ENCODE data around the gene ATF6. TPM values are rescaled to one million over a fixed set of nuclear protein-coding genes. Genes with fewer than 3 reads are reported as not detected.

ATF6 gene
- total RNA-seq, 1 experiment from 2014 or later, result 10.6 TPM

DNA sequence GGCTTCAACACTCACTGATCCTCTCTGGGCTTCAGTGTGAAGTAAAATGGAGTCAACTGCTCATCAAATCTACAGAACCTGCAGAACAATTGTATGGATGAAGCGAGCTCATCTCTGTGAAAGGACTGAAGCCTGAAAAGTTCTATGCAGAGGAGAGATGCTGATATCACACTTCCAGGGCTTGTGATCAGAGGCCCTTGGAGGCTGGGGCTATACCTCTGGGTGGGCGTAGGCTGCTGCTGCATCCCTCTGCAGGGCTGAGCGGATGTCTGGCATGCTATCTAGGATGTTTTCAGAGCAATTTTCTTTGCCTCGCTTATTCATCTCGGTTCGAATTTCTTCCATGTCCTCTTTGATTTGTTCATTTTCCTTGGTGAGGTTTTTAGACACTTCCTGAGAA lies 240.0 kb downstream of the ATF6 start (continued):
- TF ChIP-seq, protein P1, sequence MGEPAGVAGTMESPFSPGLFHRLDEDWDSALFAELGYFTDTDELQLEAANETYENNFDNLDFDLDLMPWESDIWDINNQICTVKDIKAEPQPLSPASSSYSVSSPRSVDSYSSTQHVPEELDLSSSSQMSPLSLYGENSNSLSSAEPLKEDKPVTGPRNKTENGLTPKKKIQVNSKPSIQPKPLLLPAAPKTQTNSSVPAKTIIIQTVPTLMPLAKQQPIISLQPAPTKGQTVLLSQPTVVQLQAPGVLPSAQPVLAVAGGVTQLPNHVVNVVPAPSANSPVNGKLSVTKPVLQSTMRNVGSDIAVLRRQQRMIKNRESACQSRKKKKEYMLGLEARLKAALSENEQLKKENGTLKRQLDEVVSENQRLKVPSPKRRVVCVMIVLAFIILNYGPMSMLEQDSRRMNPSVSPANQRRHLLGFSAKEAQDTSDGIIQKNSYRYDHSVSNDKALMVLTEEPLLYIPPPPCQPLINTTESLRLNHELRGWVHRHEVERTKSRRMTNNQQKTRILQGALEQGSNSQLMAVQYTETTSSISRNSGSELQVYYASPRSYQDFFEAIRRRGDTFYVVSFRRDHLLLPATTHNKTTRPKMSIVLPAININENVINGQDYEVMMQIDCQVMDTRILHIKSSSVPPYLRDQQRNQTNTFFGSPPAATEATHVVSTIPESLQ (CRISPR knock-in tag; IDR thresholded peaks at IDR 0.05), result no peak
- TF ChIP-seq, protein P2, sequence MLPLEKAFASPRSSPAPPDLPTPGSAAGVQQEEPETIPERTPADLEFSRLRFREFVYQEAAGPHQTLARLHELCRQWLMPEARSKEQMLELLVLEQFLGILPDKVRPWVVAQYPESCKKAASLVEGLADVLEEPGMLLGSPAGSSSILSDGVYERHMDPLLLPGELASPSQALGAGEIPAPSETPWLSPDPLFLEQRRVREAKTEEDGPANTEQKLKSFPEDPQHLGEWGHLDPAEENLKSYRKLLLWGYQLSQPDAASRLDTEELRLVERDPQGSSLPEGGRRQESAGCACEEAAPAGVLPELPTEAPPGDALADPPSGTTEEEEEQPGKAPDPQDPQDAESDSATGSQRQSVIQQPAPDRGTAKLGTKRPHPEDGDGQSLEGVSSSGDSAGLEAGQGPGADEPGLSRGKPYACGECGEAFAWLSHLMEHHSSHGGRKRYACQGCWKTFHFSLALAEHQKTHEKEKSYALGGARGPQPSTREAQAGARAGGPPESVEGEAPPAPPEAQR (CRISPR knock-in tag; IDR thresholded peaks at IDR 0.05), result no peak
- TF ChIP-seq OVOL2 (CRISPR knock-in tag; IDR thresholded peaks at IDR 0.05; ENCODE audit: borderline replicate concordance), result no peak
- TF ChIP-seq, protein P3, sequence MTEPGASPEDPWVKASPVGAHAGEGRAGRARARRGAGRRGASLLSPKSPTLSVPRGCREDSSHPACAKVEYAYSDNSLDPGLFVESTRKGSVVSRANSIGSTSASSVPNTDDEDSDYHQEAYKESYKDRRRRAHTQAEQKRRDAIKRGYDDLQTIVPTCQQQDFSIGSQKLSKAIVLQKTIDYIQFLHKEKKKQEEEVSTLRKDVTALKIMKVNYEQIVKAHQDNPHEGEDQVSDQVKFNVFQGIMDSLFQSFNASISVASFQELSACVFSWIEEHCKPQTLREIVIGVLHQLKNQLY (CRISPR knock-in tag; IDR thresholded peaks at IDR 0.05), result no peak
- no peak for TF ChIP-seq CREM (CRISPR knock-in tag; IDR thresholded peaks at IDR 0.05)
- no peak for TF ChIP-seq SOX15 (CRISPR knock-in tag; IDR thresholded peaks at IDR 0.05)

DNA sequence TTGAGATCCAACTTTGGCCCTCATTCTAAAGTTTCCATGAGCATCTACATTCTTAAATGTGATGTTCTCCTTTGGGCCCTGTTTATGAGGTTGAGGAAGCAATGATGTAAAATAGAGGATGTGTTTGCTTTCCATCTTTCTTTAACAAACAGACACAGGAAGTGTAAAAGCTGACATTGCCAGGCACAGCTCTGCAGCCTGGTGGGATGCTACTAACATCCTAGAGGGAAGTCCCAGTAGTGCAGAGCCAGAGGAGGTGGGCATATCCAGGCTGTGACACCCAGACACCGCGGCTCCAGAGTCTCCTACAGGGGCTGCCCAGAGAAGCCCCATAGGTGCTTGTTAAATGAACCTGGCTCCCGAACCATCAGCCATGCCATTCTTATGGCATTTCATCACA lies 241.3 kb downstream of the ATF6 start:
- Mint-ChIP-seq H3K9me3 (no peaks in the 10 kb centered on the region), H3K4me3 (no peak overlapping the region), H3K4me1 (peaks cover 24% of the 10 kb centered on the region), H3K27me3 (ENCODE audit: low read depth) (no peaks in the 10 kb centered on the region), H3K36me3 (no peaks in the 10 kb centered on the region), H3K27ac (no peak overlapping the region)
- ChIA-PET CTCF (interaction anchor here (2.1 kb wide), 1 partner anchor 16 kb away, joined by 6 read pairs; the partner anchor contains the start of gene OLFML2B), POLR2A (no interaction called here)
- DNase-seq (ENCODE audit: low spot score), result no peak
- ATAC-seq, result peak; percentile 65
- TF ChIP-seq, protein P4, sequence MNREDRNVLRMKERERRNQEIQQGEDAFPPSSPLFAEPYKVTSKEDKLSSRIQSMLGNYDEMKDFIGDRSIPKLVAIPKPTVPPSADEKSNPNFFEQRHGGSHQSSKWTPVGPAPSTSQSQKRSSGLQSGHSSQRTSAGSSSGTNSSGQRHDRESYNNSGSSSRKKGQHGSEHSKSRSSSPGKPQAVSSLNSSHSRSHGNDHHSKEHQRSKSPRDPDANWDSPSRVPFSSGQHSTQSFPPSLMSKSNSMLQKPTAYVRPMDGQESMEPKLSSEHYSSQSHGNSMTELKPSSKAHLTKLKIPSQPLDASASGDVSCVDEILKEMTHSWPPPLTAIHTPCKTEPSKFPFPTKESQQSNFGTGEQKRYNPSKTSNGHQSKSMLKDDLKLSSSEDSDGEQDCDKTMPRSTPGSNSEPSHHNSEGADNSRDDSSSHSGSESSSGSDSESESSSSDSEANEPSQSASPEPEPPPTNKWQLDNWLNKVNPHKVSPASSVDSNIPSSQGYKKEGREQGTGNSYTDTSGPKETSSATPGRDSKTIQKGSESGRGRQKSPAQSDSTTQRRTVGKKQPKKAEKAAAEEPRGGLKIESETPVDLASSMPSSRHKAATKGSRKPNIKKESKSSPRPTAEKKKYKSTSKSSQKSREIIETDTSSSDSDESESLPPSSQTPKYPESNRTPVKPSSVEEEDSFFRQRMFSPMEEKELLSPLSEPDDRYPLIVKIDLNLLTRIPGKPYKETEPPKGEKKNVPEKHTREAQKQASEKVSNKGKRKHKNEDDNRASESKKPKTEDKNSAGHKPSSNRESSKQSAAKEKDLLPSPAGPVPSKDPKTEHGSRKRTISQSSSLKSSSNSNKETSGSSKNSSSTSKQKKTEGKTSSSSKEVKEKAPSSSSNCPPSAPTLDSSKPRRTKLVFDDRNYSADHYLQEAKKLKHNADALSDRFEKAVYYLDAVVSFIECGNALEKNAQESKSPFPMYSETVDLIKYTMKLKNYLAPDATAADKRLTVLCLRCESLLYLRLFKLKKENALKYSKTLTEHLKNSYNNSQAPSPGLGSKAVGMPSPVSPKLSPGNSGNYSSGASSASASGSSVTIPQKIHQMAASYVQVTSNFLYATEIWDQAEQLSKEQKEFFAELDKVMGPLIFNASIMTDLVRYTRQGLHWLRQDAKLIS (CRISPR knock-in tag; IDR thresholded peaks at IDR 0.05; ENCODE audit: borderline replicate concordance), result no peak
- TF ChIP-seq, protein P5, sequence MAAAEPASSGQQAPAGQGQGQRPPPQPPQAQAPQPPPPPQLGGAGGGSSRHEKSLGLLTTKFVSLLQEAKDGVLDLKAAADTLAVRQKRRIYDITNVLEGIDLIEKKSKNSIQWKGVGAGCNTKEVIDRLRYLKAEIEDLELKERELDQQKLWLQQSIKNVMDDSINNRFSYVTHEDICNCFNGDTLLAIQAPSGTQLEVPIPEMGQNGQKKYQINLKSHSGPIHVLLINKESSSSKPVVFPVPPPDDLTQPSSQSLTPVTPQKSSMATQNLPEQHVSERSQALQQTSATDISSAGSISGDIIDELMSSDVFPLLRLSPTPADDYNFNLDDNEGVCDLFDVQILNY (CRISPR knock-in tag; IDR thresholded peaks at IDR 0.05), result no peak
- TF ChIP-seq, protein P6, sequence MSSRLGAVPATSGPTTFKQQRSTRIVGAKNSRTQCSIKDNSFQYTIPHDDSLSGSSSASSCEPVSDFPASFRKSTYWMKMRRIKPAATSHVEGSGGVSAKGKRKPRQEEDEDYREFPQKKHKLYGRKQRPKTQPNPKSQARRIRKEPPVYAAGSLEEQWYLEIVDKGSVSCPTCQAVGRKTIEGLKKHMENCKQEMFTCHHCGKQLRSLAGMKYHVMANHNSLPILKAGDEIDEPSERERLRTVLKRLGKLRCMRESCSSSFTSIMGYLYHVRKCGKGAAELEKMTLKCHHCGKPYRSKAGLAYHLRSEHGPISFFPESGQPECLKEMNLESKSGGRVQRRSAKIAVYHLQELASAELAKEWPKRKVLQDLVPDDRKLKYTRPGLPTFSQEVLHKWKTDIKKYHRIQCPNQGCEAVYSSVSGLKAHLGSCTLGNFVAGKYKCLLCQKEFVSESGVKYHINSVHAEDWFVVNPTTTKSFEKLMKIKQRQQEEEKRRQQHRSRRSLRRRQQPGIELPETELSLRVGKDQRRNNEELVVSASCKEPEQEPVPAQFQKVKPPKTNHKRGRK (CRISPR knock-in tag; IDR thresholded peaks at IDR 0.05; ENCODE audit: borderline replicate concordance), result no peak
- TF ChIP-seq MXD4 (CRISPR knock-in tag; IDR thresholded peaks at IDR 0.05; ENCODE audit: borderline replicate concordance) (no peak), ATF1 (CRISPR knock-in tag; IDR thresholded peaks at IDR 0.05) (no peak), NFYB (CRISPR knock-in tag; conservative IDR thresholded peaks at IDR 0.05; ENCODE audit: low read depth) (no peak), JAZF1 (CRISPR knock-in tag; IDR thresholded peaks at IDR 0.05) (no peak)
- TF ChIP-seq, protein P7, sequence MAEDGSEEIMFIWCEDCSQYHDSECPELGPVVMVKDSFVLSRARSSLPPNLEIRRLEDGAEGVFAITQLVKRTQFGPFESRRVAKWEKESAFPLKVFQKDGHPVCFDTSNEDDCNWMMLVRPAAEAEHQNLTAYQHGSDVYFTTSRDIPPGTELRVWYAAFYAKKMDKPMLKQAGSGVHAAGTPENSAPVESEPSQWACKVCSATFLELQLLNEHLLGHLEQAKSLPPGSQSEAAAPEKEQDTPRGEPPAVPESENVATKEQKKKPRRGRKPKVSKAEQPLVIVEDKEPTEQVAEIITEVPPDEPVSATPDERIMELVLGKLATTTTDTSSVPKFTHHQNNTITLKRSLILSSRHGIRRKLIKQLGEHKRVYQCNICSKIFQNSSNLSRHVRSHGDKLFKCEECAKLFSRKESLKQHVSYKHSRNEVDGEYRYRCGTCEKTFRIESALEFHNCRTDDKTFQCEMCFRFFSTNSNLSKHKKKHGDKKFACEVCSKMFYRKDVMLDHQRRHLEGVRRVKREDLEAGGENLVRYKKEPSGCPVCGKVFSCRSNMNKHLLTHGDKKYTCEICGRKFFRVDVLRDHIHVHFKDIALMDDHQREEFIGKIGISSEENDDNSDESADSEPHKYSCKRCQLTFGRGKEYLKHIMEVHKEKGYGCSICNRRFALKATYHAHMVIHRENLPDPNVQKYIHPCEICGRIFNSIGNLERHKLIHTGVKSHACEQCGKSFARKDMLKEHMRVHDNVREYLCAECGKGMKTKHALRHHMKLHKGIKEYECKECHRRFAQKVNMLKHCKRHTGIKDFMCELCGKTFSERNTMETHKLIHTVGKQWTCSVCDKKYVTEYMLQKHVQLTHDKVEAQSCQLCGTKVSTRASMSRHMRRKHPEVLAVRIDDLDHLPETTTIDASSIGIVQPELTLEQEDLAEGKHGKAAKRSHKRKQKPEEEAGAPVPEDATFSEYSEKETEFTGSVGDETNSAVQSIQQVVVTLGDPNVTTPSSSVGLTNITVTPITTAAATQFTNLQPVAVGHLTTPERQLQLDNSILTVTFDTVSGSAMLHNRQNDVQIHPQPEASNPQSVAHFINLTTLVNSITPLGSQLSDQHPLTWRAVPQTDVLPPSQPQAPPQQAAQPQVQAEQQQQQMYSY (CRISPR knock-in tag; IDR thresholded peaks at IDR 0.05), result no peak

Measured in WTC11 (cell line).